Ishikawa (cell line): Measurements from ENCODE around the gene FUT3.

ENCODE experiments used
- CEBPB ChIP-seq: IDR thresholded peaks from 2 replicates; pipeline ENCODE4 v1.6.1; 2012
- CREB1 ChIP-seq: IDR thresholded peaks from 2 replicates; pipeline ENCODE4 v1.6.1; 2012; ENCODE audit warnings: low read depth
- EGR1 ChIP-seq: IDR thresholded peaks from 2 replicates; pipeline ENCODE4 v1.6.1; 2012
- EP300 ChIP-seq: IDR thresholded peaks from 2 replicates; pipeline ENCODE4 v1.6.1; 2012; ENCODE audit warnings: borderline replicate concordance
- FOXM1 ChIP-seq: IDR thresholded peaks from 2 replicates; pipeline ENCODE4 v1.6.1; 2012; ENCODE audit warnings: low read depth, borderline replicate concordance
- MAX ChIP-seq: IDR thresholded peaks from 2 replicates; pipeline ENCODE4 v1.6.1; 2012
- NFIC ChIP-seq: IDR thresholded peaks from 2 replicates; pipeline ENCODE4 v1.6.1; 2012
- RAD21 ChIP-seq: IDR thresholded peaks from 2 replicates; pipeline ENCODE4 v1.6.1; 2012; ENCODE audit warnings: low read depth
- REST ChIP-seq: IDR thresholded peaks from 2 replicates; pipeline ENCODE4 v1.6.1; 2012; ENCODE audit warnings: low read depth, mild to moderate bottlenecking
- TAF1 ChIP-seq: IDR thresholded peaks from 2 replicates; pipeline ENCODE4 v1.6.1; 2012; ENCODE audit warnings: low read depth, mild to moderate bottlenecking
- TCF12 ChIP-seq: IDR thresholded peaks from 2 replicates; pipeline ENCODE4 v1.6.1; 2012; ENCODE audit warnings: low read depth
- TEAD4 ChIP-seq: IDR thresholded peaks from 2 replicates; pipeline ENCODE4 v1.6.1; 2012
- USF1 ChIP-seq: IDR thresholded peaks from 2 replicates; pipeline ENCODE4 v1.6.1; 2012
- YY1 ChIP-seq: IDR thresholded peaks from 2 replicates; pipeline ENCODE4 v1.6.1; 2012; ENCODE audit warnings: low read depth
- ZBTB7A ChIP-seq: IDR thresholded peaks from 2 replicates; pipeline ENCODE4 v1.6.1; 2012; ENCODE audit warnings: low read depth

The FUT3 gene

GRCh38 chr19:5832061-5832460, 19.2 kb downstream of the FUT3 start:
- no peak for TF ChIP-seq RAD21
- TF ChIP-seq YY1, result no peak
- TF ChIP-seq ZBTB7A, result no peak
- TF ChIP-seq USF1, result no peak
- no peak for TF ChIP-seq TCF12

GRCh38 chr19:5831159-5831558, 20.1 kb downstream of the FUT3 start:
- TF ChIP-seq REST (no peak), ZBTB7A (no peak), NFIC (no peak), YY1 (no peak), MAX (no peak)

GRCh38 chr19:5829567-5830310, 21.5 kb downstream of the FUT3 start:
- no peak for TF ChIP-seq RAD21
- TF ChIP-seq EP300, result no peak
- no peak for TF ChIP-seq ZBTB7A
- no peak for TF ChIP-seq TCF12
- no peak for TF ChIP-seq REST
- no peak for TF ChIP-seq USF1
- no peak for TF ChIP-seq CREB1
- no peak for TF ChIP-seq TAF1
- TF ChIP-seq FOXM1, result no peak
- no peak for TF ChIP-seq EGR1
- TF ChIP-seq CEBPB, result no peak
- TF ChIP-seq YY1, result no peak

- TF ChIP-seq CREB1 (no peak), FOXM1 (no peak), RAD21 (no peak), TEAD4 (no peak), YY1 (no peak), TAF1 (no peak), MAX (no peak), NFIC (no peak), REST (no peak), EGR1 (no peak), USF1 (no peak), TCF12 (0 out of 2 replicates have a peak, but pooled peaks have one; percentile 41), CEBPB (no peak), ZBTB7A (0 out of 2 replicates have a peak, but pooled peaks have one; percentile 10), EP300 (0 out of 2 replicates have a peak, but pooled peaks have one; percentile 22)
These were observed 22.3 kb downstream of the FUT3 start for GRCh38 chr19:5828661-5829566.
